OCI-LY1 (cell line): ENCODE measurements around the gene CD40.

Source experiments
- H2AFZ ChIP-seq: fragments of 200-600 bp; sonication (generic), shearing (Covaris generic); 2 replicates; pipeline ENCODE4 v1.6.0; 2014; ENCODE audit warnings: antibody characterized with exemption, mild to moderate bottlenecking, low read length
- H3F3A ChIP-seq: fragments of 200-600 bp; sonication (generic), shearing (Covaris generic); 2 replicates; pipeline ENCODE4 v1.6.0; 2014; ENCODE audit warnings: mild to moderate bottlenecking, antibody characterized with exemption, low read length, moderate library complexity; ENCODE audit not compliant: insufficient read depth
- H3K27ac ChIP-seq: fragments of 200-600 bp; sonication (generic); 2 replicates; pipeline ENCODE4 v1.5.1; 2014; ENCODE audit warnings: low read length, mixed run types, mild to moderate bottlenecking, low read depth; ENCODE audit not compliant: poor library complexity, severe bottlenecking
- H3K27me3 ChIP-seq: fragments of 200-600 bp; sonication (generic); 2 replicates; pipeline ENCODE4 v1.6.0; 2014; ENCODE audit warnings: antibody characterized with exemption, mild to moderate bottlenecking, low read length, moderate library complexity; ENCODE audit not compliant: insufficient read depth
- H3K36me3 ChIP-seq: fragments of 200-600 bp; sonication (generic); 2 replicates; pipeline ENCODE4 v1.6.1; 2014; ENCODE audit warnings: mild to moderate bottlenecking, antibody characterized with exemption, low read length, moderate library complexity, mixed read lengths; ENCODE audit not compliant: insufficient read depth
- H3K4me1 ChIP-seq: fragments of 200-600 bp; sonication (generic); 2 replicates; pipeline ENCODE4 v1.5.1; 2014; ENCODE audit warnings: mild to moderate bottlenecking, low read length, moderate library complexity; ENCODE audit not compliant: insufficient read depth, severe bottlenecking
- H3K4me2 ChIP-seq: fragments of 200-600 bp; sonication (generic), shearing (Covaris generic); 2 replicates; pipeline ENCODE4 v1.6.1; 2014; ENCODE audit warnings: low read length
- H3K4me3 ChIP-seq: fragments of 200-600 bp; sonication (generic); 2 replicates; pipeline ENCODE4 v1.5.1; 2014; ENCODE audit warnings: low read length, low read depth, mild to moderate bottlenecking, mixed read lengths; ENCODE audit not compliant: poor library complexity, severe bottlenecking
- H3K79me2 ChIP-seq: fragments of 200-600 bp; shearing (Covaris generic); 2 replicates; pipeline ENCODE4 v1.6.1; 2016; ENCODE audit warnings: mixed run types, low read length, mixed read lengths; ENCODE audit not compliant: insufficient read depth
- H3K9ac ChIP-seq: fragments of 200-600 bp; sonication (generic), shearing (Covaris generic); 2 replicates; pipeline ENCODE4 v1.6.1; 2014; ENCODE audit warnings: mild to moderate bottlenecking, low read length, mixed read lengths
- H3K9me2 ChIP-seq: fragments of 200-600 bp; sonication (generic), shearing (Covaris generic); 2 replicates; pipeline ENCODE4 v1.6.1; 2014; ENCODE audit warnings: low read depth, mild to moderate bottlenecking, low read length, mixed read lengths
- H3K9me3 ChIP-seq: fragments of 200-600 bp; shearing (Covaris generic); 2 replicates; pipeline ENCODE4 v1.6.1; 2014; ENCODE audit warnings: low read length, mixed read lengths
- H4K20me1 ChIP-seq: fragments of 200-600 bp; sonication (generic), shearing (Covaris generic); 2 replicates; pipeline ENCODE4 v1.6.0; 2016; ENCODE audit warnings: mild to moderate bottlenecking, low read length; ENCODE audit not compliant: insufficient read depth
- EZH2 ChIP-seq: fragments of 200-600 bp; sonication (generic), shearing (Covaris generic); IDR thresholded peaks from 2 replicates; pipeline ENCODE4 v1.8.0; 2017; ENCODE audit warnings: borderline replicate concordance, mixed run types, mild to moderate bottlenecking, antibody characterized with exemption, low read length, moderate library complexity, mixed read lengths
- TF ChIP-seq, protein P1 (sequence below): fragments of 200-600 bp; sonication (generic), shearing (Covaris generic); IDR thresholded peaks from 2 replicates; pipeline ENCODE4 v1.5.1; 2017; ENCODE audit warnings: mild to moderate bottlenecking, antibody characterized with exemption, low read length, moderate library complexity, mixed read lengths

The CD40 gene

DNA sequence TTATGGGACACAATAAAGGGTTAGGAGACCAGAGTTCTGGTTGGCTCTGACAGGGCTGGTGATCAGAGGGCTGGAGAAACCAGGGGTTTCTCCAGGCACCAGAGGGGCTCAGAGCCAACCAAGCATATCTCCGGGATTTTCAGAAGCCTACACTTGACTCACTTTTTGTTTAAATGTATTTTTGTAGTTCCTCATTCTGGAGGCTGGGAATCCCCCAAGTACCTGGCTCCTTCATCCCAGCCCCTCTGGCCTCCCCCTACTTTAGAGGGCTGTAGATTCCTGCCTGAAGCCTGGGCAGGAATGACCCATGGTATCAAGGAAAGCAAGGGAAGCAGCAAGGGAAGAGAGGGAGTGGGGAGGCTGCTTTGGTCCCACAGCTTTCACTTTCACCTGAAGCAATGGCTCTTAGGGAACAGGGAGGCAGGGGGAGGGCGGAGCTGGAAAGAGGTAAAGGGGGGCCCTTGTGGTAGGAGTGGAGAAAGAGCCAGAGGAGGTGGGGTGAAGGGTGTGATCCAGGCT is 973 bp downstream of the CD40 start:
- Histone ChIP-seq H3K9me3 (no peaks in the 10 kb centered on the region), H3K4me3 (peak overlapping the region; percentile 66), H3K9me2 (no peaks in the 10 kb centered on the region), H3K4me2 (peak overlapping the region; percentile 79), H3F3A (no peaks in the 10 kb centered on the region), H3K27me3 (no peaks in the 10 kb centered on the region), H3K79me2 (no peaks in the 10 kb centered on the region), H4K20me1 (no peaks in the 10 kb centered on the region), H3K4me1 (peaks cover 37% of the 10 kb centered on the region), H3K36me3 (peaks cover 30% of the 10 kb centered on the region; the same call in 1 of the 2 replicates), H2AFZ (no peak overlapping the region), H3K27ac (peak overlapping the region; percentile 88), H3K9ac (peak overlapping the region; percentile 63)
- TF ChIP-seq, protein P1, sequence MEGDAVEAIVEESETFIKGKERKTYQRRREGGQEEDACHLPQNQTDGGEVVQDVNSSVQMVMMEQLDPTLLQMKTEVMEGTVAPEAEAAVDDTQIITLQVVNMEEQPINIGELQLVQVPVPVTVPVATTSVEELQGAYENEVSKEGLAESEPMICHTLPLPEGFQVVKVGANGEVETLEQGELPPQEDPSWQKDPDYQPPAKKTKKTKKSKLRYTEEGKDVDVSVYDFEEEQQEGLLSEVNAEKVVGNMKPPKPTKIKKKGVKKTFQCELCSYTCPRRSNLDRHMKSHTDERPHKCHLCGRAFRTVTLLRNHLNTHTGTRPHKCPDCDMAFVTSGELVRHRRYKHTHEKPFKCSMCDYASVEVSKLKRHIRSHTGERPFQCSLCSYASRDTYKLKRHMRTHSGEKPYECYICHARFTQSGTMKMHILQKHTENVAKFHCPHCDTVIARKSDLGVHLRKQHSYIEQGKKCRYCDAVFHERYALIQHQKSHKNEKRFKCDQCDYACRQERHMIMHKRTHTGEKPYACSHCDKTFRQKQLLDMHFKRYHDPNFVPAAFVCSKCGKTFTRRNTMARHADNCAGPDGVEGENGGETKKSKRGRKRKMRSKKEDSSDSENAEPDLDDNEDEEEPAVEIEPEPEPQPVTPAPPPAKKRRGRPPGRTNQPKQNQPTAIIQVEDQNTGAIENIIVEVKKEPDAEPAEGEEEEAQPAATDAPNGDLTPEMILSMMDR = no peak
- no peak for TF ChIP-seq EZH2

DNA sequence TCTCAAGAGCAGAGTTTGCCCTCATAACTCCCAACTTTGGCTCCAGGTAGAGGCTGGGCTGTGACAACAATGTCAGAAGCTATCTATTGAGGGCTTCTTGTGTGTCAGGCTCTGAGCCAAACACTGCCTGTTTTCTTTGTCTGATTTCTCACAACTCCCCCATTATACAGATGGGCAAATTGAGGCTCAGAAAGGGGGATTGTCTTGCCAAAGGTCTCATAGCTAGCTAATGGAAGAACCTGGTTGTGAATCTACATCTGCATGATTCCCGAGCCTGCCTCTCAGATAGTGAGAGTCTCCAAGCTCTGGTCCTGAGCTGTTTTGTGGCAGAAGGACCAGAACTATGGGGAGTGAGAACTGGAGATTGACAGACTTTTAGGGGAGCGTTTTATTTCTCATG is 1.4 kb downstream of the CD40 start:
- Histone ChIP-seq H3K4me3 (peak overlapping the region; percentile 66), H3K27me3 (no peaks in the 10 kb centered on the region), H3K4me2 (peak overlapping the region; percentile 79), H3K36me3 (peaks cover 32% of the 10 kb centered on the region; the same call in 1 of the 2 replicates), H3K9me2 (no peaks in the 10 kb centered on the region), H3F3A (no peaks in the 10 kb centered on the region), H3K27ac (peak overlapping the region; percentile 88), H2AFZ (no peak overlapping the region), H3K79me2 (no peaks in the 10 kb centered on the region), H3K9ac (peak overlapping the region; percentile 63; the same call in 1 of the 2 replicates), H3K4me1 (peaks cover 37% of the 10 kb centered on the region), H3K9me3 (no peaks in the 10 kb centered on the region), H4K20me1 (no peaks in the 10 kb centered on the region)
- no peak for TF ChIP-seq EZH2
- TF ChIP-seq, protein P1 = no peak

DNA sequence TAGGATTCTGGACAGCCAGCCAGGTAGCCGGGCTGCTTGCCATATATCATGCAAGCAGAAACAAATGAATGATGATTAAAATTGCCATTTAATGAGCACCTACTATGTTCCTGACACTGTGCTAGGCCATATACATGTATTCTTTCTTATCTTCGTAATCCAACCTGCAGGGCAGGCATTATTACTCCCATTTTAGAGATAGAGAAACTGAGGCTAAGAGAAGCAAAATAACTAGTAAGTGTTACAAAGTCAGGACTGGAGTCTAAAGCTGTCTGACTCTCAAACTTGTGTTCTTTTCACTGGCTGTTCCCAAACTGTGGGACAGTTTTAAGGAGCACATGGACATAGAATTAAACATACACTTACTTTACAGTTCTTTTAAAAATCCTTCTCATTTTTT is 2.0 kb downstream of the CD40 start:
- H3K9me3 ChIP-seq = no peaks in the 10 kb centered on the region
- H3K27me3 ChIP-seq = no peaks in the 10 kb centered on the region
- no peak overlapping the region for H2AFZ ChIP-seq
- H4K20me1 ChIP-seq = no peaks in the 10 kb centered on the region
- H3K27ac ChIP-seq = peak overlapping the region; percentile 88
- no peaks in the 10 kb centered on the region for H3K79me2 ChIP-seq
- H3K9me2 ChIP-seq = no peaks in the 10 kb centered on the region
- H3K36me3 ChIP-seq = peaks cover 35% of the 10 kb centered on the region
- TF ChIP-seq EZH2 = no peak
- TF ChIP-seq, protein P1 = no peak
- peak overlapping the region; percentile 63; the same call in 1 of the 2 replicates for H3K9ac ChIP-seq
- H3F3A ChIP-seq = no peaks in the 10 kb centered on the region
- peaks cover 37% of the 10 kb centered on the region for H3K4me1 ChIP-seq
- peak overlapping the region; percentile 66 for H3K4me3 ChIP-seq
- peak overlapping the region; percentile 79 for H3K4me2 ChIP-seq
